MM.1S (cell line): Measurements from ENCODE around the gene SLBP.

Experiments used
- DNase-seq: peaks from one replicate; pipeline ENCODE4 v3.0.0-alpha.2; 2015
- H2AFZ ChIP-seq: fragments of 300-600 bp; sonication (generic); 2 replicates; pipeline ENCODE4 v1.6.0; 2016; ENCODE audit warnings: antibody characterized with exemption, low read length
- H3F3A ChIP-seq: fragments of 300-600 bp; sonication (generic); 2 replicates; pipeline ENCODE4 v1.6.1; 2016; ENCODE audit warnings: mild to moderate bottlenecking, antibody characterized with exemption, low read length, moderate library complexity, mixed read lengths; ENCODE audit not compliant: insufficient read depth
- H3K27ac ChIP-seq: fragments of 300-600 bp; sonication (generic); 2 replicates; pipeline ENCODE4 v1.5.1; 2016; ENCODE audit warnings: mild to moderate bottlenecking, low read length
- H3K27me3 ChIP-seq: fragments of 300-600 bp; sonication (generic); replicated peaks from 2 replicates; pipeline ENCODE4 v1.6.0; 2016; ENCODE audit warnings: low read length; ENCODE audit not compliant: insufficient read depth
- H3K36me3 ChIP-seq: fragments of 300-600 bp; sonication (generic); replicated peaks from 2 replicates; pipeline ENCODE4 v1.6.1; 2016; ENCODE audit warnings: mild to moderate bottlenecking, low read length, mixed read lengths; ENCODE audit not compliant: insufficient read depth
- H3K4me1 ChIP-seq: fragments of 300-600 bp; sonication (generic); 2 replicates; pipeline ENCODE4 v1.6.1; 2016; ENCODE audit warnings: low read length, mixed read lengths
- H3K4me2 ChIP-seq: fragments of 300-600 bp; sonication (generic); 2 replicates; pipeline ENCODE4 v1.6.0; 2016; ENCODE audit warnings: low read depth, low read length
- H3K4me3 ChIP-seq: fragments of 300-600 bp; sonication (generic); 2 replicates; pipeline ENCODE4 v1.5.1; 2016; ENCODE audit warnings: low read length, mixed read lengths
- H3K79me2 ChIP-seq: fragments of 300-600 bp; sonication (generic); 2 replicates; pipeline ENCODE4 v1.6.1; 2016; ENCODE audit warnings: mixed run types, low read length, mixed read lengths
- H3K9ac ChIP-seq: fragments of 300-600 bp; sonication (generic); 2 replicates; pipeline ENCODE4 v1.6.1; 2016; ENCODE audit warnings: low read length, mixed read lengths
- H3K9me2 ChIP-seq: fragments of 300-600 bp; sonication (generic); replicated peaks from 2 replicates; pipeline ENCODE4 v1.6.1; 2016; ENCODE audit warnings: mild to moderate bottlenecking, low read length, mixed read lengths; ENCODE audit not compliant: insufficient read depth
- H3K9me3 ChIP-seq: fragments of 300-600 bp; sonication (generic); replicated peaks from 2 replicates; pipeline ENCODE4 v1.6.1; 2016; ENCODE audit warnings: mild to moderate bottlenecking, low read length, mixed read lengths; ENCODE audit not compliant: insufficient read depth
- H4K20me1 ChIP-seq: fragments of 300-600 bp; sonication (generic); 2 replicates; pipeline ENCODE4 v1.6.1; 2016; ENCODE audit warnings: mild to moderate bottlenecking, low read length, moderate library complexity, mixed read lengths; ENCODE audit not compliant: insufficient read depth
- EZH2 ChIP-seq: fragments of 300-600 bp; sonication (generic); optimal IDR thresholded peaks from 2 replicates; pipeline ENCODE3; 2017; ENCODE audit warnings: low read depth, mild to moderate bottlenecking, antibody characterized with exemption, low read length, mixed read lengths
- EZH2phosphoT487 ChIP-seq: fragments of 300-600 bp; sonication (generic); IDR thresholded peaks from 2 replicates; pipeline ENCODE4 v1.6.1; 2018; ENCODE audit warnings: antibody characterized with exemption, low read length
- TF ChIP-seq, protein P1 (sequence below): fragments of 300-600 bp; sonication (generic); IDR thresholded peaks from 2 replicates; pipeline ENCODE4 v1.5.1; 2016; ENCODE audit warnings: antibody characterized with exemption, low read length, mixed read lengths

SLBP gene

DNA sequence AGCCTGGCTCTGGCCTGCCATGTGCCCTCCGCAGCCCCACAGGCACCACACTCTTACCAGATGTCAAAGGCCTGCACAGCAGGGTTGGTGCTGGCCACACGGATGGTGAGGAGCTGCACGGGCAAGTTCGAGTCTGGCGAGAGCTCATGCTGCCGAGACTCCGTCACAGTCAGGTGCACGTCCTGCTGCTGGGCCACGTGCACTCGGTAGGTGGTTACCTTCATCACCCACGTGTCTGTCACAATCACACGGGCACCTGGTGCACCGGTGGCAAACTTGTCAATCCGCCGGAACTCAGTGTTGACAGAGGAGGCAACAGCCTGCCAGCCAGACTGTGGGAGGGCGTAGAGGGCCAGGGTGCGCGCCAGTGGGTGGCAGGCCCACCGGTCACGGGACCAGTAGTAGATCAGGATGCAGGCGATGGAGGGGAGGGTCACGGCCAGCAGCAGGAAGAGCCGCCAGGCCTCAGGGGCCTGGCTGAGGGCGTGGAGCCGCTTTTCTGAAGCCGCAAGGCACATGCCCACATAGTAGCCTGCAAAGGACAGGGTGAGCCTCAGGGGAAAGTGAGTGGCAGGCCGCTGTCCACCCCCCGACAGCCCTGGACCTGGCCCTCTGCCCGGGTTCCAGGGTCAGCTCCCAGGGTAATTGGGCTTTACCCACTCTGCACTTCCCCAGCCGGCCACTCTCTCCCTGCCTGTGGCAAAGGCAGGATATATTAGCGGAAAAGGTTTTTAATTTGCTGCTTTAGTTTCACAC lies 6.2 kb upstream of the SLBP start:
- H3K9me3 ChIP-seq = no peaks in the 10 kb centered on the region
- no peak overlapping the region; the same call in 1 of the 2 replicates for H3K27ac ChIP-seq
- no peaks in the 10 kb centered on the region for H3K9me2 ChIP-seq
- H3K4me3 ChIP-seq = no peak overlapping the region
- H3K79me2 ChIP-seq = peaks cover 91% of the 10 kb centered on the region
- 0 out of 2 replicates have a peak, but pooled peaks cover 7% of the 10 kb centered on the region for H4K20me1 ChIP-seq
- TF ChIP-seq EZH2 = no peak
- TF ChIP-seq, protein P1, sequence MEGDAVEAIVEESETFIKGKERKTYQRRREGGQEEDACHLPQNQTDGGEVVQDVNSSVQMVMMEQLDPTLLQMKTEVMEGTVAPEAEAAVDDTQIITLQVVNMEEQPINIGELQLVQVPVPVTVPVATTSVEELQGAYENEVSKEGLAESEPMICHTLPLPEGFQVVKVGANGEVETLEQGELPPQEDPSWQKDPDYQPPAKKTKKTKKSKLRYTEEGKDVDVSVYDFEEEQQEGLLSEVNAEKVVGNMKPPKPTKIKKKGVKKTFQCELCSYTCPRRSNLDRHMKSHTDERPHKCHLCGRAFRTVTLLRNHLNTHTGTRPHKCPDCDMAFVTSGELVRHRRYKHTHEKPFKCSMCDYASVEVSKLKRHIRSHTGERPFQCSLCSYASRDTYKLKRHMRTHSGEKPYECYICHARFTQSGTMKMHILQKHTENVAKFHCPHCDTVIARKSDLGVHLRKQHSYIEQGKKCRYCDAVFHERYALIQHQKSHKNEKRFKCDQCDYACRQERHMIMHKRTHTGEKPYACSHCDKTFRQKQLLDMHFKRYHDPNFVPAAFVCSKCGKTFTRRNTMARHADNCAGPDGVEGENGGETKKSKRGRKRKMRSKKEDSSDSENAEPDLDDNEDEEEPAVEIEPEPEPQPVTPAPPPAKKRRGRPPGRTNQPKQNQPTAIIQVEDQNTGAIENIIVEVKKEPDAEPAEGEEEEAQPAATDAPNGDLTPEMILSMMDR = no peak
- TF ChIP-seq EZH2phosphoT487 = no peak
- no peak overlapping the region for H2AFZ ChIP-seq
- H3K36me3 ChIP-seq = no peaks in the 10 kb centered on the region
- no peak for DNase-seq
- peak overlapping the region; percentile 98; the same call in 1 of the 2 replicates for H3K4me2 ChIP-seq
- peaks cover 19% of the 10 kb centered on the region for H3F3A ChIP-seq
- no peak overlapping the region for H3K9ac ChIP-seq
- peaks cover 19% of the 10 kb centered on the region for H3K4me1 ChIP-seq
- H3K27me3 ChIP-seq = no peaks in the 10 kb centered on the region

GRCh38 chr4:1717129-1718094 lies 5.3 kb upstream of the SLBP start:
- DNase-seq = no peak
- Histone ChIP-seq H3K9ac (no peak overlapping the region), H3K27me3 (no peaks in the 10 kb centered on the region), H4K20me1 (0 out of 2 replicates have a peak, but pooled peaks cover 7% of the 10 kb centered on the region), H3K9me3 (no peaks in the 10 kb centered on the region), H3K27ac (no peak overlapping the region), H3F3A (peaks cover 26% of the 10 kb centered on the region), H3K4me1 (peaks cover 16% of the 10 kb centered on the region), H3K4me2 (no peak overlapping the region), H3K79me2 (peaks cover 89% of the 10 kb centered on the region), H3K9me2 (no peaks in the 10 kb centered on the region), H2AFZ (no peak overlapping the region), H3K4me3 (no peak overlapping the region), H3K36me3 (no peaks in the 10 kb centered on the region)
- TF ChIP-seq EZH2 (no peak), EZH2phosphoT487 (no peak)
- TF ChIP-seq, protein P1 = no peak

DNA sequence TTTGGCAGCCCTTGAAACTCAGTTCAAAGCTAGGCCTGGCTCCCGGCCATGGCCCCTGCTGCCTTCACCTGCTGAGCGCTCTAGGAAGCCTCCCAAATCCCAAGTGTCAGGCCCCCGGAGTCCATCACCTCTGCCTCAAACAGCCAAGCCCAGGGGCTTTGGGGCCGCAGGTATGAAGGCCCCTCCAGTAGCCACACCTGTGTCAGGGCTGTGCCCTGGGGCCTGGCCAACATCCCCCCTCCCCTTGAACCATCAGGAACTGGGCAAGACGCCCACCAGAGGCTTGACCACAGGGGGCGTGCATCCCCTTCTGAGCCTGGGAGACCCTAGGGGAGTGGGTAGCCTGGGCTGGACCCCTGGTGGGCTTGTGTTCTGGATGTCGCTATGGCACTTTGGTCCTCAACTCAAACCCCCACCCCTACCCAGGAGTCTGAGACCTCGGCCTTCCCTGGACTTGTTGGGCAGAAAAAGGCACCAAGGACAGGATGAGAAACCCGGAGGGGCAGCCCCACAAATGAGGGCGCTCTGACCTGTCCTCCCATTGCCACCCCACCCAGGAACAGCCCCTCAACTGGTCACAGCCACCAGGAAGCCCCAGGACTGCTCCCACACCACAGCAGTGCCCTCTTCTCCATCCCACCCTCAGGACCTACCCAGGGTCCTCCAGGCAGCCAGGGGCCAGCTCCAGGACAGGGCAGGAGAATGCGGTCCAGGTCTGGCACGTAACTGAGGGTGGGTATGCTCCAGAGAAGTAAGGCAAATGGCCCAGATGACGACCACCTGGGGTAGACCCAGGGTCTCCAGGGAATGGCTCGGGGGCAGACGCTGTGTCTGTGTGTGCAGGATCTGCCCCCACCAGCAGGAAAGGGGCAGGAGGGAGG lies 4.2 kb upstream of the SLBP start:
- Histone ChIP-seq H3K9me2 (no peaks in the 10 kb centered on the region), H3K4me3 (no peak overlapping the region), H3K27me3 (no peaks in the 10 kb centered on the region), H3K4me2 (no peak overlapping the region), H4K20me1 (0 out of 2 replicates have a peak, but pooled peaks cover 7% of the 10 kb centered on the region), H3K9me3 (no peaks in the 10 kb centered on the region), H3F3A (peaks cover 26% of the 10 kb centered on the region), H3K9ac (no peak overlapping the region), H3K79me2 (peaks cover 86% of the 10 kb centered on the region), H3K27ac (no peak overlapping the region), H2AFZ (no peak overlapping the region), H3K4me1 (peaks cover 16% of the 10 kb centered on the region), H3K36me3 (no peaks in the 10 kb centered on the region)
- DNase-seq = no peak
- no peak for TF ChIP-seq EZH2
- TF ChIP-seq, protein P1 = no peak
